Caki2 (cell line): ENCODE measurements around the gene UQCRC1. TPM values are rescaled to one million over a fixed set of nuclear protein-coding genes. Genes with fewer than 3 reads are reported as not detected.

ENCODE experiments used
- total RNA-seq: library from RNA; depleted of rRNA; stranded (reverse); fragments of >200 nt; shearing (Covaris generic); gene quantifications from 2 replicates; pipeline ENCODE4 v1.2.3, GENCODE V29; 2014; ENCODE audit warnings: low replicate concordance; rRNA removed

The UQCRC1 gene
- total RNA-seq, 1 experiment from 2014 or later, result 416 TPM

Other genes with a start within 250 kb of the UQCRC1 start
- not detected in 2 replicates for gene FBXW12, start 237.4 kb downstream of the UQCRC1 start, total RNA-seq
- gene PLXNB1, start 179.6 kb downstream of the UQCRC1 start, total RNA-seq, result 17.8 and 24.8 TPM in 2 replicates
- gene CCDC51, start 169.5 kb downstream of the UQCRC1 start, total RNA-seq, result 49.6 and 59.3 TPM in 2 replicates
- 418 and 765 TPM in 2 replicates for gene TMA7, start 169.4 kb downstream of the UQCRC1 start, total RNA-seq
- gene ATRIP, start 162.9 kb downstream of the UQCRC1 start, total RNA-seq, result 1.6 and 4.0 TPM in 2 replicates
- 118 and 132 TPM in 2 replicates for gene SHISA5, start 105.5 kb downstream of the UQCRC1 start, total RNA-seq
- gene PFKFB4, start 52.8 kb downstream of the UQCRC1 start, total RNA-seq, result 16.9 and 23.8 TPM in 2 replicates
- gene UCN2, start 45.9 kb downstream of the UQCRC1 start, total RNA-seq, result 0.52 and 1.2 TPM in 2 replicates
- gene COL7A1, start 14.3 kb downstream of the UQCRC1 start, total RNA-seq, result 72.6 and 84.9 TPM in 2 replicates
- gene TMEM89, start 12.1 kb upstream of the UQCRC1 start, total RNA-seq, result not detected in 2 replicates
- 12.8 and 14.8 TPM in 2 replicates for gene SLC26A6, start 25.8 kb upstream of the UQCRC1 start, total RNA-seq
- 2.1 and 3.6 TPM in 2 replicates for gene CELSR3, start 53.2 kb upstream of the UQCRC1 start, total RNA-seq
- gene NCKIPSD, start 76.3 kb upstream of the UQCRC1 start, total RNA-seq, result 4.0 and 25.1 TPM in 2 replicates
- 26.4 and 50.8 TPM in 2 replicates for gene IP6K2, start 107.6 kb upstream of the UQCRC1 start, total RNA-seq
- gene PRKAR2A, start 238.2 kb upstream of the UQCRC1 start, total RNA-seq, result 6.5 and 7.3 TPM in 2 replicates